ENCODE data around the gene TMEM51. TPM values are rescaled to one million over a fixed set of nuclear protein-coding genes. Genes with fewer than 3 reads are reported as not detected.

The TMEM51 gene
- total and polyA plus RNA-seq, 9 of the 15 experiments (the other 6 are each of a cell fraction or from before 2014, with no cell fraction given): 0.06 to 1.4 (median 0.58) TPM

DNA sequence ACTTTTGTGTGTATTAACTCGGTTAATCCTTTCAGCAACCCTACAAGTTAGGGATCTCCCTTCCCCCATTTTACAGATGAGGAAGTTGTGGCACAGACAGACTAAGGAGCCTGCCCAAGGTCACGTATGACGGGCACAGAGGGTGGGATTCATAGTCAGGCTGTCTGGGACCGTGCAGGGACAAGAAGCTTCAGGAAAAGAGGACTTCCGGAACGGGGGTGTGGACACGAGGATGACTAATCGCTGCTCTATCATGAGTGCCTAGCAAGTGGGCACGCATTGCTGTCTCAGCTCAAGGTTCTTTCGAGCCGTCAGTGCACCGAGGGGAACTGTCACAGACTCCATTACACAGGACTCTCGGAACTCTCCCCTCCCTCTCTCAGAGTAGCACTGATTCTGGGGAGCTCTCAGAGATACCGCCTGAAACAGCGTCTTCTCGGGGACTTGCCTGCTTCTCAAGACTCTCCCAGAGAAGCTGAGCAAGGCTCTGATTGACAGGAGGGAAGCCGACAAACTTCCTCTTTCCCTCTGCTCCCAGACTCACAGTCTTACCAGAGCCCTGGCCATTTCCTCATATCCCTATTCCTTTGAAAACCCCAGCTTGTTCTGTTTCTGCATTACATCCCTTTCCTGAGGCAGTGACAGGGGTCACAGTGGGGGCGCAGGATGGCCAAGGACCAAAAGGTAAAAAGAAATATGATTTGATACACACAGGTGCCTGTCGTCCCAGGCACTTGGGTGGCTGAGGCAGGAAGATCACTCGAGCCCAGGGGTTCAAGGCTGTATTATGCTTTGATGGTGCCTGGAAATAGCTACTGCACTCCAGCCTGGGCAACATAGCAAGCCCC lies 107.8 kb downstream of the TMEM51 start (continued):
- TF ChIP-seq, protein P1, sequence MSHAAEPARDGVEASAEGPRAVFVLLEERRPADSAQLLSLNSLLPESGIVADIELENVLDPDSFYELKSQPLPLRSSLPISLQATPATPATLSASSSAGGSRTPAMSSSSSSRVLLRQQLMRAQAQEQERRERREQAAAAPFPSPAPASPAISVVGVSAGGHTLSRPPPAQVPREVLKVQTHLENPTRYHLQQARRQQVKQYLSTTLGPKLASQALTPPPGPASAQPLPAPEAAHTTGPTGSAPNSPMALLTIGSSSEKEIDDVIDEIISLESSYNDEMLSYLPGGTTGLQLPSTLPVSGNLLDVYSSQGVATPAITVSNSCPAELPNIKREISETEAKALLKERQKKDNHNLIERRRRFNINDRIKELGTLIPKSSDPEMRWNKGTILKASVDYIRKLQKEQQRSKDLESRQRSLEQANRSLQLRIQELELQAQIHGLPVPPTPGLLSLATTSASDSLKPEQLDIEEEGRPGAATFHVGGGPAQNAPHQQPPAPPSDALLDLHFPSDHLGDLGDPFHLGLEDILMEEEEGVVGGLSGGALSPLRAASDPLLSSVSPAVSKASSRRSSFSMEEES (CRISPR knock-in tag; IDR thresholded peaks at IDR 0.05): no peak
- TF ChIP-seq SNIP1 (IDR thresholded peaks at IDR 0.05; ENCODE audit: low read depth) (no peak), ZNF780A (CRISPR knock-in tag; IDR thresholded peaks at IDR 0.05) (0 out of 2 replicates have a peak, but pooled peaks have one; percentile 31), JUND (IDR thresholded peaks at IDR 0.05; ENCODE audit: borderline replicate concordance, low read depth, low read length) (peak; percentile 57; the same call in 1 of the 2 replicates), JUND (tag; IDR thresholded peaks at IDR 0.05; ENCODE audit: borderline replicate concordance, low read depth, low read length) (no peak; the same call in 2 of the 3 replicates), SETDB1 (IDR thresholded peaks at IDR 0.05; ENCODE audit: low read length) (peak; percentile 35), ESRRA (IDR thresholded peaks at IDR 0.05; ENCODE audit: borderline replicate concordance, low read depth) (peak; percentile 83), SPI1 (IDR thresholded peaks at IDR 0.05; ENCODE audit: borderline replicate concordance, low read depth, low read length) (peak; percentile 61; the same call in 1 of the 2 replicates)
- TF ChIP-seq, protein P2, sequence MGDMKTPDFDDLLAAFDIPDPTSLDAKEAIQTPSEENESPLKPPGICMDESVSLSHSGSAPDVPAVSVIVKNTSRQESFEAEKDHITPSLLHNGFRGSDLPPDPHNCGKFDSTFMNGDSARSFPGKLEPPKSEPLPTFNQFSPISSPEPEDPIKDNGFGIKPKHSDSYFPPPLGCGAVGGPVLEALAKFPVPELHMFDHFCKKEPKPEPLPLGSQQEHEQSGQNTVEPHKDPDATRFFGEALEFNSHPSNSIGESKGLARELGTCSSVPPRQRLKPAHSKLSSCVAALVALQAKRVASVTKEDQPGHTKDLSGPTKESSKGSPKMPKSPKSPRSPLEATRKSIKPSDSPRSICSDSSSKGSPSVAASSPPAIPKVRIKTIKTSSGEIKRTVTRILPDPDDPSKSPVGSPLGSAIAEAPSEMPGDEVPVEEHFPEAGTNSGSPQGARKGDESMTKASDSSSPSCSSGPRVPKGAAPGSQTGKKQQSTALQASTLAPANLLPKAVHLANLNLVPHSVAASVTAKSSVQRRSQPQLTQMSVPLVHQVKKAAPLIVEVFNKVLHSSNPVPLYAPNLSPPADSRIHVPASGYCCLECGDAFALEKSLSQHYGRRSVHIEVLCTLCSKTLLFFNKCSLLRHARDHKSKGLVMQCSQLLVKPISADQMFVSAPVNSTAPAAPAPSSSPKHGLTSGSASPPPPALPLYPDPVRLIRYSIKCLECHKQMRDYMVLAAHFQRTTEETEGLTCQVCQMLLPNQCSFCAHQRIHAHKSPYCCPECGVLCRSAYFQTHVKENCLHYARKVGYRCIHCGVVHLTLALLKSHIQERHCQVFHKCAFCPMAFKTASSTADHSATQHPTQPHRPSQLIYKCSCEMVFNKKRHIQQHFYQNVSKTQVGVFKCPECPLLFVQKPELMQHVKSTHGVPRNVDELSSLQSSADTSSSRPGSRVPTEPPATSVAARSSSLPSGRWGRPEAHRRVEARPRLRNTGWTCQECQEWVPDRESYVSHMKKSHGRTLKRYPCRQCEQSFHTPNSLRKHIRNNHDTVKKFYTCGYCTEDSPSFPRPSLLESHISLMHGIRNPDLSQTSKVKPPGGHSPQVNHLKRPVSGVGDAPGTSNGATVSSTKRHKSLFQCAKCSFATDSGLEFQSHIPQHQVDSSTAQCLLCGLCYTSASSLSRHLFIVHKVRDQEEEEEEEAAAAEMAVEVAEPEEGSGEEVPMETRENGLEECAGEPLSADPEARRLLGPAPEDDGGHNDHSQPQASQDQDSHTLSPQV (IDR thresholded peaks at IDR 0.05): no peak
- TF ChIP-seq, protein P3, sequence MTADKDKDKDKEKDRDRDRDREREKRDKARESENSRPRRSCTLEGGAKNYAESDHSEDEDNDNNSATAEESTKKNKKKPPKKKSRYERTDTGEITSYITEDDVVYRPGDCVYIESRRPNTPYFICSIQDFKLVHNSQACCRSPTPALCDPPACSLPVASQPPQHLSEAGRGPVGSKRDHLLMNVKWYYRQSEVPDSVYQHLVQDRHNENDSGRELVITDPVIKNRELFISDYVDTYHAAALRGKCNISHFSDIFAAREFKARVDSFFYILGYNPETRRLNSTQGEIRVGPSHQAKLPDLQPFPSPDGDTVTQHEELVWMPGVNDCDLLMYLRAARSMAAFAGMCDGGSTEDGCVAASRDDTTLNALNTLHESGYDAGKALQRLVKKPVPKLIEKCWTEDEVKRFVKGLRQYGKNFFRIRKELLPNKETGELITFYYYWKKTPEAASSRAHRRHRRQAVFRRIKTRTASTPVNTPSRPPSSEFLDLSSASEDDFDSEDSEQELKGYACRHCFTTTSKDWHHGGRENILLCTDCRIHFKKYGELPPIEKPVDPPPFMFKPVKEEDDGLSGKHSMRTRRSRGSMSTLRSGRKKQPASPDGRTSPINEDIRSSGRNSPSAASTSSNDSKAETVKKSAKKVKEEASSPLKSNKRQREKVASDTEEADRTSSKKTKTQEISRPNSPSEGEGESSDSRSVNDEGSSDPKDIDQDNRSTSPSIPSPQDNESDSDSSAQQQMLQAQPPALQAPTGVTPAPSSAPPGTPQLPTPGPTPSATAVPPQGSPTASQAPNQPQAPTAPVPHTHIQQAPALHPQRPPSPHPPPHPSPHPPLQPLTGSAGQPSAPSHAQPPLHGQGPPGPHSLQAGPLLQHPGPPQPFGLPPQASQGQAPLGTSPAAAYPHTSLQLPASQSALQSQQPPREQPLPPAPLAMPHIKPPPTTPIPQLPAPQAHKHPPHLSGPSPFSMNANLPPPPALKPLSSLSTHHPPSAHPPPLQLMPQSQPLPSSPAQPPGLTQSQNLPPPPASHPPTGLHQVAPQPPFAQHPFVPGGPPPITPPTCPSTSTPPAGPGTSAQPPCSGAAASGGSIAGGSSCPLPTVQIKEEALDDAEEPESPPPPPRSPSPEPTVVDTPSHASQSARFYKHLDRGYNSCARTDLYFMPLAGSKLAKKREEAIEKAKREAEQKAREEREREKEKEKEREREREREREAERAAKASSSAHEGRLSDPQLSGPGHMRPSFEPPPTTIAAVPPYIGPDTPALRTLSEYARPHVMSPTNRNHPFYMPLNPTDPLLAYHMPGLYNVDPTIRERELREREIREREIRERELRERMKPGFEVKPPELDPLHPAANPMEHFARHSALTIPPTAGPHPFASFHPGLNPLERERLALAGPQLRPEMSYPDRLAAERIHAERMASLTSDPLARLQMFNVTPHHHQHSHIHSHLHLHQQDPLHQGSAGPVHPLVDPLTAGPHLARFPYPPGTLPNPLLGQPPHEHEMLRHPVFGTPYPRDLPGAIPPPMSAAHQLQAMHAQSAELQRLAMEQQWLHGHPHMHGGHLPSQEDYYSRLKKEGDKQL (CRISPR knock-in tag; IDR thresholded peaks at IDR 0.05; ENCODE audit: borderline replicate concordance): peak; percentile 88; the same call in 1 of the 2 replicates
- TF ChIP-seq, protein P4, sequence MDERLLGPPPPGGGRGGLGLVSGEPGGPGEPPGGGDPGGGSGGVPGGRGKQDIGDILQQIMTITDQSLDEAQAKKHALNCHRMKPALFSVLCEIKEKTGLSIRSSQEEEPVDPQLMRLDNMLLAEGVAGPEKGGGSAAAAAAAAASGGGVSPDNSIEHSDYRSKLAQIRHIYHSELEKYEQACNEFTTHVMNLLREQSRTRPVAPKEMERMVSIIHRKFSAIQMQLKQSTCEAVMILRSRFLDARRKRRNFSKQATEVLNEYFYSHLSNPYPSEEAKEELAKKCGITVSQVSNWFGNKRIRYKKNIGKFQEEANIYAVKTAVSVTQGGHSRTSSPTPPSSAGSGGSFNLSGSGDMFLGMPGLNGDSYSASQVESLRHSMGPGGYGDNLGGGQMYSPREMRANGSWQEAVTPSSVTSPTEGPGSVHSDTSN (CRISPR knock-in tag; IDR thresholded peaks at IDR 0.05; ENCODE audit: low read depth): peak; percentile 80
- TF ChIP-seq, protein P4 (tag; conservative IDR thresholded peaks at IDR 0.05; ENCODE audit: low read depth): peak; percentile 87
